SK-MEL-5 (cell line): ENCODE measurements around the gene FOSL2. TPM values are rescaled to one million over a fixed set of nuclear protein-coding genes. Genes with fewer than 3 reads are reported as not detected.

Experiments used
- DNase-seq: peaks from one replicate; pipeline ENCODE4 v3.0.0-alpha.2; 2016; ENCODE audit warnings: low read depth, low spot score
- in situ Hi-C: cut with HindIII; loops from 2 replicates; pipeline ENCODE4 v1.10.0; 2016; ENCODE audit warnings: low sequenced_read_pairs, high pct_unique_total_duplicates, low pct_unique_long_range_greater_than_20kb
- total RNA-seq: library from RNA; depleted of rRNA; stranded (reverse); fragments of >200 nt; shearing (Covaris generic); gene quantifications from 2 replicates; pipeline ENCODE4 v1.2.3, GENCODE V29; 2014

Gene FOSL2
- total RNA-seq, 1 experiment from 2014 or later: 16.8 TPM

DNA sequence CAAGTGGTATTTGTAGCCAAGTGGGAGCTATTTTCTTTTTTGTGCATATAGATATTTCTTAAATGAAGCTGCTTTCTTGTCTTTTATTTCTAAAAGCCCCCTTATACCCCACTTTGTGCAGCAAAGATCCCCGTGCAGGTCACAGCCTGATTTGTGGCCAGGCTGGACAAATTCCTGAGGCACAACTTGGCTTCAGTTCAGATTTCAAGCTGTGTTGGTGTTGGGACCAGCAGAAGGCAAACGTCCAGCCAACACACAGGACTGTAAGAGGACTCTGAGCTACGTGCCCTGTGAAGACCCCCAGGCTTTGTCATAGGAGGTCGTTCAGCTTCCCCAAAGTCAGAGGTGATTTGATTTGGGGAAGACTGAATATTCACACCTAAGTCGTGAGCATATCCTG is 21.9 kb downstream of the FOSL2 start:
- in situ Hi-C loops: no loop called here
- no peak for DNase-seq

DNA sequence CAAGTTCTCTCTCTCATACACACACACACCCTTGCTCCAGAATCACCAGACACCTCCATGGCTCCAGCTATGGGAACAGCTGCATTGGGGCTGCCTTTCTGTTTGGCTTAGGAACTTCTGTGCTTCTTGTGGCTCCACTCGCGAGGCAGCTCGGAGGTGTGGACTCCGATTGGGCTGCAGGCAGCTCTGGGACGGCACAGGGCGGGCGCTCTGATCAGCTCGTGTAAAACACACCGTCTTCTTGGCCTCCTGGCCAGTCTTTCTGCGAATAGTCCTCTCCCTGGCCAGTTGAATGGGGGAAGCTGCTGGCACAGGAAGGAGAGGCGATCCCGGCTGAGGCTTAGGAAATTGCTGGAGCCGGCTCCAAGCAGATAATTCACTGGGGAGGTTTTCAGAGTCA is 22.4 kb downstream of the FOSL2 start:
- no peak for DNase-seq
- in situ Hi-C loops: no loop called here

DNA sequence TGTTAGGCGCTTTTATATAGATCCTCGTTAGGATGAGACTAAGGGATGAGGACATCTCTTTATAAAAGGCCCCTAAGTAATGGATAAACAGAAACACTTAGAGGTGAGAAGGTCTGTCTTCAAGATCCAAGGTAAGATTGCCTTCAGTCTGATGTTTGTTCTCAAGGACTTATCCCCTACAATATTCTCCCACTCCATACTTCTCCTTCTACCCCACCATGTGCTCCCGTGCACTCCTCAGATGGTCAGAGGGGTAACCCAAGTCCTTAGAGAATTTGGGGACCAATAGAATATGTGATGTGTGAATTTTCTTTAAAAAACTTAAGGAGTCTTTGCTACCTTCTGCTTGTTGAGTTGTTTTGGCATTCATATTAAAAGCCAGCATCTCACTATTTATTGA is 23.1 kb downstream of the FOSL2 start:
- in situ Hi-C loops: no loop called here
- no peak for DNase-seq

DNA sequence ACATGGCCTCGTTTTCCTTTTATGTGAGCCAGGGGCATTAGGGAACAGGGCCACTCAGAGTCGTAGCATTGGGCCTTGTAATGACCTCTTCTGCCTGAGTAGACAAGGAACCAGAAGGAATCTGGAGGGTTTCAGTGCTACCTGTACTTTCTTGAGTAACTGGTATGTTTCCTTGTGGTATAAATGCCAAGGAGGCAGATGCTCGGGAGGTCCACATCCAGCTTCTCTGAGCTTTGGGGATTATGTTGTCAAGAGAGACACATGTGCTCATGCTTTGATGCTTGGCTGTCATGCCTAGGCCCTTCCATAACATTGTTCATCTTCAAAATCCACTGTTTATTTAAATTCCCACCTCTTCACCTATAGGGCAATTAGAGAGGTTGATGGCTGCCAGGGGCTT is 26.3 kb downstream of the FOSL2 start:
- DNase-seq: no peak
- in situ Hi-C loops: no loop called here

DNA sequence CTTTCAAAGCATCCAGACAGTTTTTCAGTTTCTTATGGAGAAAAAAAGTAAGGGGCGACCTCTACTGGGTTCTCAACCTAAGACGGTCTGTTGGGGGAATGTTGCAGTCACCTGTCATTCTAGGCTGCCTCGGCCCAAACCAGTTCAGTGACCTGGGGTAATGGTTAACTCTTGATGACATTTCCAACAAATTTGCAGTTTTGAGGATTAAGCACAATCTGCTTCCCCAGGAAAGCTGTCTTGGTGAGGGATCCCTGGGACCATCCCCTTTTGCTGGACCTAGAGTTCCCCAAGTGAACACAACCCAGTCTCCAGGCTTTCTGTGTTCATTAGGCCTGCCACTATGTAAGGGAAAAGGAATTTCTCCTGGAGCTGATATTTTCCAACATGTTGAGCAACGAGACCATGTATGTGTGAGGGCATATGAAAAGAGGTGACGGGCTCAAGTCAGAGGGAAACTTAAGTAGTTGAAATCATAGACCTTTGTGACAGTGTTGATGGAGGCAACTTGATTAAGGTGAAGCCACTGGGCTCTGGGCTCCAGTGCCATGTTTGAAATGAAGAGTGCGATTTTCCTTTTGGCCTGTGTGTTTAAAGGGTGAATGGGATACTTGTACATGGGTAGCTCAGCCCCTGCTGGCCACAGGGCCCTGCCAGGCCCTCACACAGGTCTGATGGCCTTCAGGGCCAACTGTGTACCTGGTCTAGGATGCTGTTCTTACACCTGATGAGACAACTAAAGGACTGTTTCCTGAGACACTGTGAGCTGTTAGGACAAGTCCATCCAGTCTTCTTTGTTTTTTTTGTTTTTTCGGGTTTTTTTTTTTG is 27.0 kb downstream of the FOSL2 start:
- in situ Hi-C loops: no loop called here

DNA sequence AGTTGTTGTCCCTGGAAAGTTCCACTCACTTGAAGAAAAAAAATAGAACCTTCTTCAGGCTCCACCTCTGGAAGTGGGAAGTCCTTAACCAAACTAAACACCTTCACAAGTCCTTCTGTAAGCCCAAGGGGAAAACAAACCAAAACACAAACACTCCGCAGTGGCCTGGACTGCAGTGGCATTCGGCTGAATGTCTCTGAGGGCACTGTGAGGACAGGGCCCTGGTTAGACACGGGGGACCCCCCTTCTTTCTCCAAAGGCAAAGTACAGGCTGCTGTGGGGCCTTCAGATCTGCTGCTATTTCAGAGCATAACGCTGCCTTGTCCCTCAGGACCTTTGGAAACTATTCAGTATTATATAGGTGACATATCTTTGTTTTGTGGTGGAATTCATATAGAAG is 28.1 kb downstream of the FOSL2 start:
- in situ Hi-C loops: no loop called here

More for the DNA sequence above, 27.0 kb downstream of the FOSL2 start:
- no peak for DNase-seq

DNA sequence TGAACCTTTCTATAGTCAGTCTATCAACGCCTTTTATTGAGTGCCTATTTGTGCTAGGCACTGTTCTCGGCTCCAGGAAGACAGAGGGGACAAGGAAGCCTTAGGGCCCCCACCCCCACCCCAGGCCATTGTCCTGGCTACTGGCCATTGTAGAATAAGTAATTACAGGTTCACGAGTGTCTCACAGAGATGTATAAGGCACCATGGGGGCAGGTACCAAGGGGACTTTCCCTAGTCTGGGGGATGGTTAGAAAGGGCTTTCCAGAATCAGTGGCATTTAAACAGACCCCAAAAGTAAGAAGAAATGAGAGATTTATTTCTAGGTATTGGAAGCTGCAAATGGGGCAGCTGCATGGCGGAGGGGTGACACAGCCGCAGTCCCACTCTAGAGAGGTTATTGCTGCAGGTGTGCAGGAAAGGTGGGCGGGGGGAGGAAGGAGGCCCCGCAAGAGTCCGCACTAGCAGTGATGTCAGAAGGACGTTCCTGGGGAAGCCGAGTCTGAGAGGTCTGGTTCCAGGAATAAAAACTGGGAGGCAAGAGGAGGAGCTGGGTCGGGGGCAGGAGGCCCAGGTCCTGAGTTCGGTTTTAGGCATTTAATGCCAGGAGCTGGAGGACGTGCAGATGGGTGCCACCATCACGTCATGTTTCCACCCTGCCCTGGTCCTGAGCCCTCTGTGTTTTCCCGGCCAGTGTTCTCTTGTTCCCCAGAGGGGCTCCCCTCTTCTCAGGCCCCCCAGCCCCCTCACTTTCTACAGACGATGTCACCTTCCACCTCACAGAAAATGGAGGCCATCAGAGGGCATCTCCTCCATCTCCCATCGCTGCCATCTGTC is 30.5 kb downstream of the FOSL2 start:
- in situ Hi-C loops: no loop called here
- DNase-seq: no peak

More for the DNA sequence above, 28.1 kb downstream of the FOSL2 start:
- no peak for DNase-seq

DNA sequence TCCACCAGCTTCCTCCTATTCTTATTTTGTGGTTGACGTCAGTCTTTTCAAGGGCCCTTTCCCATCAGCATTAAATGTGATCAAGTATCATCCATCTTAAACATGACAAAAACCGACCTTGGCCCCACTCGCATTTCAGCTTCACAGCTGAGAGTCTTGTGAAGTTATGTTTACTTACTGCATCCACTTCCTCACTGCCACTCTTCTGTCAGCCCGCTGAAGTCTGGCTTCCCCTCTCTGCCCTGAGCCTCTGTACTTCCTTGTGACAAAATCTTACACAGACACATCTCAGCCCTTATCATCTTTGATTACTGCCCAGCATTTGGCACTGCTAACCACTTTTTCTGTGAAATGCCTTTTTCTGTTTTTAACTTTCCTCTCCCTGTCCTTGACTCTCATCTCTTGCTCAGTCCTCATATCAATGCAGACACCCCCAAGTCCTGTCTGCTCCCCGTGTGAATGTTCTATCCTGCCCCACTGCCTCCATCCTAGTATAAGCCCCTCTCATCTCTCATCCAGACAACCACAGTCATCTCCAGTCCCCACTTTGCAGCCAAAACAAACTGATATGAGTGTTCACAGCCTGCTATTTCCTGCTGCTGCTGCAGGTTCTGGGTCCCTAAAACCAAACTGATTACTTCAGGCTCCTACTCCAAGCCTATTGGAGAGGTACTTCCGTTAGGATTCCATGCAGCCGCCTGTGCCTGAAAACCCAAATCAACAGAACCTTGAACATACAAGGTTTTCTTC is 31.4 kb downstream of the FOSL2 start:
- in situ Hi-C loops: no loop called here
- DNase-seq: no peak

DNA sequence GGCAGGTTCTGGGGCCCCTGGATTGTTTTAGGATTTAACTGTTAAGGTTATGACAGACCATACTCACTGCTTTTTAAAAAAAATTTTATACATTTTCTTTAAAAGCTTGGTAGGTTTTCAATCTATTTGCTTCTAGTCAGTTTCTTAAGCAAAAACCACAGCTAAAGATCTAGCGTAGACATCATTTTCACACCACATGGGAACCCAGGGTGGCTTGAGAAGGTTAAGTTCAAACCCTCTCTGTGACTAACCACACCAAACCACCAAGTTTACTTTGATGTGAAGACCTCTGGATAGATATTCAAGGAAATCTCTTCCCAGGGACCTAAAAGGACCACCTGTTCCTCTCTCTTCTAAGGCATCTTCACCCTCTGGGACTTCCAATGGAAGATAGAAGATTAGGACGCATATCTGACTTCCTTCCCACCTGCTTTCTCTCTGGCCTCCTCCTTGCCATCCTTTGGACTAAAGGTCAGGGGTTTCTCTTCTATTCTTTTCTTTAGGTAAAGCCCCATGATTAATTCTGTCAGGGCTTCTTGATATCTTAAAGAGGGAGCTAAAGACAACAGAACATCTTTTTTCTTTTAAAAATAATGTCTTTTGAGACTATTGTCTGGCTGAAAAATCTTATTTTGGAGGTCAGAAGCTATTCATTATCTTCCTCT is 32.3 kb downstream of the FOSL2 start:
- in situ Hi-C loops: no loop called here
- no peak for DNase-seq

DNA sequence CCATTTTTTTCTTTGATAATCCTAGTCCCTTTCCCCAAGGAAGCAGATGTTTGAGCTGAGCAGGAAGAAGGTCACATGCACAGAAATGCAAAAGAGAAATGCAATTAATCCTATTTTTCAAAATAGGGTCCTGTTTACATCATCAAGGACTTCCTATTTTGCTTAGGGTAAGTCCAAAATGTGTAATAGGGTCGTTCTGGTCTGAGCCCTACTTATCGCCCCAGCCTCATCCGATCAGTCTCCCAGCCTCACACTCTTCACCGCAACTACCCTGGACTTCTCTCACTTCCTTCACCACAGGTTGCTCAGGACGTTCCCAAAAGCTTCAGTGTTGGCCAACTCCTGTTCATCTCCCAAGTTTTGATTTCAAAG is 32.8 kb downstream of the FOSL2 start:
- DNase-seq: no peak
- in situ Hi-C loops: no loop called here

DNA sequence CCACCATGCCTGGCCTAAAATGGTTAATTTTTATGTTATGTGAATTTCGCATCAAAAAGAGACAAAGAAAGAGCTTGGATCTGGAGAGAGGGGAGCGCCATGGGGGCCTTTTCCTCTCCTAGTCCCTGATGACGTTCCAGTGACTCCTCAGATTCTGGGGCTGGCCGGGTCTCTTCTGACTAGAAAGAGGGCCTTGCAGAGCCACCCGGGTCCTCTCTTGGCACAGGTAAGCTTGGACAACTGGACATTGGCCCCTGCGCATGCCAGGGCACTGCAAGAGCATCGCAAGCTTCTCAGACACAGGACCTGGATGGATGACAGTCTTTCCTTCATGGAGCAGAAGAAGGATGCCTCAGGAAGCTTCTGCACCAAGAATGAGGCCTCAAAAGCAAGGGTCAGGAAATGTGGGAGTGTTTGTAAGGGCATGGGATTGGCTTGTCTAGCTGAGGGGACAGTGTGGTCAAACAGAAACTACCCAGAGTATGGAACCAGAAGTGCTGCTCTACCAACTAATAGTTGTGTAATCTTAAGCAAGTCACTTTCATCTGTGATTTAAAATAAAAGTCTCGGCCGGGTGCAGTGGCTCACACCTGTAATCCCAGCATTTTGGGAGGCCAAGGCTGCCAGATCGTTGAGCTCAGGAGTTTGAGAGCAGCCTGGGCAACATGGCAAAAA is 35.2 kb downstream of the FOSL2 start:
- DNase-seq: no peak
- in situ Hi-C loops: no loop called here

DNA sequence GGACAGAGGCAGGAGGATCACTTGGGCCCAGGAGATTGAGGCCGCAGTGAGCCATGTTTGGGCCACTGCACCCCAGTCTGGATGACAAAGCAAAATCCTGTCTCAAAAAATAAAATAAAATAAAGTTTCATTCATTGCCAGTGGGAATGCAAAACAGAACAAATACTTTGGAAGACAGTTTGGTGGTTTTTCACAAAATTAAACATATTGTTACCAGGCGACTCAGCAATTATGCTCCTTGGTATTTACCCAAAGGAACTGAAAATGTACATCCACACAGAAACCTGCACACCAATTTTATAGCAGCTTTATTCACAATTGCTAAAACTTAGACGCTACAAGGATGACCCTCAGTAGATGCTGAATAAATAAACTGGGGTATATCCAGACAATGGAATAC is 35.8 kb downstream of the FOSL2 start:
- DNase-seq: no peak
- in situ Hi-C loops: no loop called here

DNA sequence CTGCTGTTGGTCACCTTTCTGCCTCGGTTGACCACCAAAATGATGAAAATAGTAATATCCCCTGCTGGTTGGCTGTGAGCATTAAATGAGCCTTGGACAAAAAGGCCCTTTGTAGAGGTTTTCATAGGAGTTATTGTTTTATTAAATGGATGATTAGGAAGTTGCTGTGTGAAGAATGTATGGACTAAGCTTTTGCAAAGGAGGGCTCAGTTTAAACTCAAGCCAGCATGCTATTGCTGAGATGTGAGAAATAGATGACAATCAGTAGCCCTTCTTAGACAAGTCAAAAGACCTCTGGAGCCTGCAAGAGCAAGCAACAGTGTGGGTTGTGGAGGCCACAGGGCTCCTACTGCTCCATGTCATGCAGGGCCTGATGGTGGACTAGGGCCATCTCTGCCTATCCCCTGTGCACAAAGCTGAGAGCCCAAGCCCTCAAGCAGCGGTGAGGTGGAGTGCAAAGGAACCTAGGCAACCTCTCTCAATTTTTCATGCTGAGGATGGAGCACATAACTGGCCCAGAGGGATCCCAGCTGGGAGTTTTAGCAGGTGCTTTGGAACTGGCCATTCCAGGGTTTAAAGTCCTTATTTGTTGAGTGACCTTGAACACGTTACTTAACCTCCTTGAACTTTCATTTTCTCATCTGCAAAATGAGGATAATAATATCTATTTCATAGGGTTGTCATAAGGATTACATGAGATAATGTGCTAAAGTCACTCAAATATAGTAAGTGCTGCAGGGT is 37.1 kb downstream of the FOSL2 start:
- DNase-seq: peak; percentile 61
- in situ Hi-C loops: no loop called here

DNA sequence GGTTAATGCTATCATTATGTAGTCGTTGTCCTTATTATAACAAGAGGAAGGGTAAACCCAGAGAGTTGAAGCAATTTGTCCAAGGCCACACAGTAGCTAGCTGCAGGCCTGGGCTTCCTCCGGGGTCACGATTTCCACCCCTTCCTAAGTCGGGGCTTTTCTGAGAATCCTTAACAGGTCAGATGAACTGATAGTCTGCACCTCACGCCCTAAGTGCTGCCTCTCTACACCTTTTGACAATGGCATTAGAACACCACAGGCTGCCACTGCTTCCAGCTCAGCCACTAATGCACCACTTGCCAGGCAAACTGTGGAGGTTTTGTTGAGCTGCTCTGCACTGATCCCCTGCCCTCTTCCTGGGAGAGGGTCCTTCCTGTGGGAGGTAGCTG is 37.7 kb downstream of the FOSL2 start:
- DNase-seq: no peak
- in situ Hi-C loops: no loop called here

DNA sequence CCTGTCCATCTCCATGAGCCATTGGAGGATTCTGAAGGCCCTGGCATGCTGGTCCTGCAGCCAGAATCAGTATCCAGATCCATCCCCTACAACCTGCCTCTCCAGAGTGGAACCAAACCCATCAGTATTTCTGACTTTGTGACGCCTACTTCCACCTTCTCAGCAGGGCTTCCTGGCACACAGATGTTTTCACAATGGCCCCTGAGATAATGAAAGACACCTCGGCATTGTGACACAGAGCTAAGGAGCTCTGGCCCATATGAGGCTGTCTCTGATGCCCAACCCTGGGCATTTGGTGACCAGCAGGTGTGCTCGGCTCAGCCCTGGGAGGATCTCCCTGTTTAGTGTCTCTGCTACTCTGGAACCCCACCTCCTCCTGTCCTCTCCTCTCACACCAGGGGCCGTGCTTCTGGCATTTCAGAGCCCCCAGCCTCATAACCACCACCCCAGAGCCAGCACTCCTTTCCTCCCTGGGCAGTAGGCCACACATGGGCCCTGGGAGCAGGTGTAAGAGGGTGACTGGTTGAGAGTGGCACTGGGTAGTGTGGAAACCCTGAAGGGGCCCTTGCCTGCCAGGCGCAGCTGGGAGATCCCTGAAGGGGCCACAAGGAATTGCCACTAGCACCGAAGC is 38.2 kb downstream of the FOSL2 start:
- in situ Hi-C loops: no loop called here
- DNase-seq: no peak

DNA sequence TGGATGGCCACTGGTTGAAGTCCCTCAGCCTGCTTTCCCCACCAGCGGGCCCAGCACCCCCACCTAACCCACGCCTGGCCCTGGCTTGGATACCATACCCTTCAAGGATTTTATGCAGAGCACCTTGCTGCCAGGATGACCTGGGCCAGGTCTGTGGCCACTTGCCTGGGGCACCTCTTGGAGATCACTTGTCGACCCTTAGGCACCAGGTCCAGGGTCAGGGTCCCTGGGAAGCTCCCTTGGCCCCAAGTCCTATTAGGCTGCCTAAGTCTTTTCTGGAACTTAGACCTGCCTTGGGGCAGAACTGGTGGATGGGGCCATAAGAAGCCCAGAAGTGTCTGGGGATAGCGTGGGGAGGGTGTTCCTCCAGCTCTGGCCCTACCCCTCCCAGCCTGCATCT is 39.1 kb downstream of the FOSL2 start:
- in situ Hi-C loops: no loop called here
- DNase-seq: no peak
